Measurements from ENCODE around the gene EDAR. TPM values are rescaled to one million over a fixed set of nuclear protein-coding genes. Genes with fewer than 3 reads are reported as not detected.

The EDAR gene
- total RNA-seq, 1 donor from 2014 or later: not detected

DNA sequence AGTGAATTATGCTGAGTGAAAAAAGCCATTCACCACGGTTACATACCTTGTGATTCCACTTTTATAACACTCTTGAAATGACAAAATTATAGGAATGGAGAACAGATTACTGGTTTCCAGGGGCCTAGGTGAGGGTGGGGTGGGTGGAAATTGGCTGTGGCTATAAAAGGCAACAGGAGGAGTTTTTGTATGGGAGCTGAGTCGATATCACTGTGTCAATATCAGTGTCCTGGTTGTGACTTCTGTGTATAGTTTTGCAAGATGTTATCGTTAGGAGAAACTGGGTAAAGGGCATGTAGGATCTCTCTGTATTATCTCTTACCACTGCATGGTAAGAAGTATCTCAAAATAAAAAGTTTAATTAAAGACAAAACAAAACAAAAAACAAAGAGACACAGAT lies 84.3 kb downstream of the EDAR start:
- TF ChIP-seq, protein P1, sequence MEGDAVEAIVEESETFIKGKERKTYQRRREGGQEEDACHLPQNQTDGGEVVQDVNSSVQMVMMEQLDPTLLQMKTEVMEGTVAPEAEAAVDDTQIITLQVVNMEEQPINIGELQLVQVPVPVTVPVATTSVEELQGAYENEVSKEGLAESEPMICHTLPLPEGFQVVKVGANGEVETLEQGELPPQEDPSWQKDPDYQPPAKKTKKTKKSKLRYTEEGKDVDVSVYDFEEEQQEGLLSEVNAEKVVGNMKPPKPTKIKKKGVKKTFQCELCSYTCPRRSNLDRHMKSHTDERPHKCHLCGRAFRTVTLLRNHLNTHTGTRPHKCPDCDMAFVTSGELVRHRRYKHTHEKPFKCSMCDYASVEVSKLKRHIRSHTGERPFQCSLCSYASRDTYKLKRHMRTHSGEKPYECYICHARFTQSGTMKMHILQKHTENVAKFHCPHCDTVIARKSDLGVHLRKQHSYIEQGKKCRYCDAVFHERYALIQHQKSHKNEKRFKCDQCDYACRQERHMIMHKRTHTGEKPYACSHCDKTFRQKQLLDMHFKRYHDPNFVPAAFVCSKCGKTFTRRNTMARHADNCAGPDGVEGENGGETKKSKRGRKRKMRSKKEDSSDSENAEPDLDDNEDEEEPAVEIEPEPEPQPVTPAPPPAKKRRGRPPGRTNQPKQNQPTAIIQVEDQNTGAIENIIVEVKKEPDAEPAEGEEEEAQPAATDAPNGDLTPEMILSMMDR (IDR thresholded peaks at IDR 0.05): no peak
- peaks cover 0 to 3% of the 10 kb centered on the region in 2 donors for H3K9me3 ChIP-seq

DNA sequence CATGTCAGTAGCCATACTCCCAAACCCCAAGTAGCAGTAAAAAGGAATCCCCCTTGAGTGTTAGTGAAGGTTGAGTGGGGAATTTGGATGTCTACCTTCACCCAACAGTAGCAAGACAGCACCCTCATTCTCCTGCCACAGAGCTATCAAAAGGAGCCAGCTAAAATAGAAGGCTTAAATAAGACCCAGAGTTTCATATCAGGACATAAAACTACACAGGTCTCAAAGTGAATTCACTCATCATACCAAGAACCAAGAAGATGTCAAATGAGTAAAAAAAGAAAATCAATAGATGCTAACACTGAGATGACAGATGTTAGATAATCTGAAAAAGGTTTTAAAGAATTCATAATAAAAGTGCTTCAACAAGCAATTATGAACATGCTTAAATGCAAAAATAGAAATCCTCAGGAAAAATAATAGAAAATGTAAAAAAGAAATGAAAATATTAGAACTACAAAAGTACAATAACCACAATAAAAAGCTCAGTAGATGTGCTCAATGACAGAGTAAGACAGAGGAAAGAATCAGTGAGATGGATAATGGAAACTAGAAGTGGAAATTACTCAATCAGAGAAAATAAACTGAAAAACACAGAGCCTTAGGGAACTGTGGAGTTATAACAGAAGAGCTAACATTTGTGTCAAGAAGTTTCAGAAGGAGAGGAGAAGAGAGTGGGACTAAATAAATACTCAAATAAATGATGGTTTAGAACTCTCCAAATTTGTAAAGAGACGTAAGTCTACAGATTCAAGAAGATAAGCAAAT lies 90.5 kb downstream of the EDAR start:
- Histone ChIP-seq H3K27ac (no peak overlapping the region), H3K4me1 (no peaks in the 10 kb centered on the region), H3K36me3 (no peaks in the 10 kb centered on the region), H3K4me3 (no peak overlapping the region), H3K9me3 (peaks cover 0 to 3% of the 10 kb centered on the region in 2 donors), H3K27me3 (no peaks in the 10 kb centered on the region)
- DNase-seq (ENCODE audit: low spot score in 2 of 2): no peak
- TF ChIP-seq, protein P1 (IDR thresholded peaks at IDR 0.05): no peak
- intact Hi-C loops (cut with DNase I): no loop called here

More for the DNA sequence above, 84.3 kb downstream of the EDAR start:
- Histone ChIP-seq H3K27ac (no peak overlapping the region), H3K4me1 (peaks cover 3 to 7% of the 10 kb centered on the region in 2 donors), H3K27me3 (no peaks in the 10 kb centered on the region), H3K4me3 (no peak overlapping the region), H3K36me3 (no peaks in the 10 kb centered on the region)
- intact Hi-C loops (cut with DNase I): no loop called here
- no peak for DNase-seq (ENCODE audit: low spot score in 2 of 2)

DNA sequence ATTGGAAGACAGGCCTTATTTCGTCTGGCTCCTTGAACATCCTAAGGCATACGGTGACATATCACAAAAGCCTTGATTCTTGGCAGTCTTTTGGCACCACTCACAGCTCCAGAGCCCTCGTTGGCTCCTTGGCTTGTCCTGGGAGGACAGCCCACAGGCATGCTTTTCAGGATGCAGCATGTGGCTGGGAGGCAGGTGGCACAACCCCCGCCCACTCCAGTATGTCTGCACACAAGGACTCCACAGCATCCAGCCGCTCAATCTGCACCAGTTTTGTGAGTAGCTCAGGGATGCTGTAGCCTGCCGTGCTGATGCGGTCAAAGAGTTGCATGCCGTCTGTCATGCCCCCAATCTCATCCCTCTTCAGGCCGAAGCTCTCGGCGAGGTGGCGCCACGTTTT lies 92.3 kb downstream of the EDAR start:
- TF ChIP-seq, protein P1 (IDR thresholded peaks at IDR 0.05): no peak
- no peak for DNase-seq (ENCODE audit: low spot score in 2 of 2)
- H3K4me3 ChIP-seq: no peak overlapping the region
- H3K27ac ChIP-seq: no peak overlapping the region
- H3K36me3 ChIP-seq: no peaks in the 10 kb centered on the region
- no peaks in the 10 kb centered on the region for H3K27me3 ChIP-seq
- H3K4me1 ChIP-seq: no peaks in the 10 kb centered on the region
- H3K9me3 ChIP-seq: peaks cover 0 to 3% of the 10 kb centered on the region in 2 donors
- intact Hi-C loops (cut with DNase I): no loop called here

DNA sequence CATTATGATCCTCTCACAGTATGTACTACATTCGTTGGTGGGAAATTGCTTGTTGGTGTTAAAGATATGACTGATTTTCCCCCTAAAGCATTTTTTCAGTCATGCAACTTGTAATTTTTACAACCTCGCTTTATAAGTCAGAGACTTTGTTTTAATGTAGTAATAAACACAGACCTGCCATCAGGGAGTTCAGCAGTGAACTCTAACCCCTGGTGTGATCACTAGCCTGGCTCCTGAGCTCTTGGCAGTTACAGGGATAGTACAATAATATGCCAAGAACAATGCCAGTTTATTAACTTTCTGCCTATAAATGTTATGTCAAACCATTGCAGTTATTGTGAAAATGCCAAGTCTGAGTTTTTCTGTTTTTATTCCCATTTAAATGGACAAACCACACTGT lies 93.8 kb downstream of the EDAR start:
- Histone ChIP-seq H3K27me3 (no peaks in the 10 kb centered on the region), H3K4me3 (no peak overlapping the region), H3K9me3 (peaks cover 3 to 10% of the 10 kb centered on the region in 2 donors), H3K27ac (no peak overlapping the region), H3K36me3 (no peaks in the 10 kb centered on the region), H3K4me1 (no peaks in the 10 kb centered on the region)
- intact Hi-C loops (cut with DNase I): no loop called here
- no peak for DNase-seq (ENCODE audit: low spot score in 2 of 2)
- TF ChIP-seq, protein P1 (IDR thresholded peaks at IDR 0.05): no peak

DNA sequence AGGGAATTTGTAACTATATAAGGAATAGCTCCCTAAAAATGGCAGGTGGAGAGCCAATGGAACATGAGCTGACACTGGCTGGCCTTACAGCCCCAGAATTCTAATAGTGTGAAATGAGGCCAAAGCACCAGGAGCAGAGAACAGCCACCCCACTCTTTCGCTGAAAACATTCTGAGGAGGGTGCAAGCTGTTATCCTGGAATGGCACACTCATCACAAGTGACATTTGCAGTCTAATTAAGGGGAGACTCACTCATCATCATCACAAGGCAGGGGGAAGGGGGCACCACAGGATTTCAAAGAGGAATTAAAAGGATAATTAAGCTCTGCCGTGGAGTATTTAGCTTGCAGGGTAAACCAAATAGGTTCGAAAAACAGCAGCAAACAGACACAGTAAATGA lies 94.3 kb downstream of the EDAR start:
- TF ChIP-seq, protein P1 (IDR thresholded peaks at IDR 0.05): no peak
- Histone ChIP-seq H3K27me3 (no peaks in the 10 kb centered on the region), H3K27ac (no peak overlapping the region), H3K9me3 (peaks cover 8 to 14% of the 10 kb centered on the region in 2 donors), H3K36me3 (no peaks in the 10 kb centered on the region), H3K4me1 (no peaks in the 10 kb centered on the region), H3K4me3 (no peak overlapping the region)
- no peak for DNase-seq (ENCODE audit: low spot score in 2 of 2)
- intact Hi-C loops (cut with DNase I): no loop called here
